IPS-20b (cell line): ENCODE data around the gene PRDM16.

ENCODE experiments used
- H3K27ac ChIP-seq: one replicate; pipeline ENCODE4 v1.5.1; 2013; ENCODE audit warnings: low read length
- H3K27me3 ChIP-seq: 2 replicates; pipeline ENCODE4 v1.6.1; 2013; ENCODE audit warnings: mild to moderate bottlenecking, low read length, inconsistent platforms; ENCODE audit not compliant: insufficient read depth
- H3K36me3 ChIP-seq: 2 replicates; pipeline ENCODE4 v1.6.1; 2013; ENCODE audit warnings: low read depth, mild to moderate bottlenecking, inconsistent platforms, low read length, moderate library complexity; ENCODE audit not compliant: insufficient read depth
- H3K4me1 ChIP-seq: 2 replicates; pipeline ENCODE4 v1.6.1; 2013; ENCODE audit warnings: mild to moderate bottlenecking, control low read depth, inconsistent platforms, low read length, moderate library complexity; ENCODE audit not compliant: insufficient read depth
- H3K4me3 ChIP-seq: 2 replicates; pipeline ENCODE4 v1.5.1; 2013; ENCODE audit warnings: mild to moderate bottlenecking, low read length, inconsistent platforms
- H3K9ac ChIP-seq: 2 replicates; pipeline ENCODE4 v1.6.1; 2013; ENCODE audit warnings: low read depth, mild to moderate bottlenecking, inconsistent platforms, low read length, moderate library complexity
- H3K9me3 ChIP-seq: 2 replicates; pipeline ENCODE4 v1.6.1; 2013; ENCODE audit warnings: mild to moderate bottlenecking, low read depth, low read length, inconsistent platforms; ENCODE audit not compliant: insufficient read depth

PRDM16 gene

GRCh38 chr1:3386205-3387002 is 317.4 kb downstream of the PRDM16 start:
- Histone ChIP-seq H3K9ac (no peak overlapping the region), H3K27me3 (peaks cover 25% of the 10 kb centered on the region), H3K4me1 (no peaks in the 10 kb centered on the region), H3K36me3 (no peaks in the 10 kb centered on the region), H3K27ac (no peak overlapping the region), H3K4me3 (no peak overlapping the region), H3K9me3 (no peaks in the 10 kb centered on the region)

DNA sequence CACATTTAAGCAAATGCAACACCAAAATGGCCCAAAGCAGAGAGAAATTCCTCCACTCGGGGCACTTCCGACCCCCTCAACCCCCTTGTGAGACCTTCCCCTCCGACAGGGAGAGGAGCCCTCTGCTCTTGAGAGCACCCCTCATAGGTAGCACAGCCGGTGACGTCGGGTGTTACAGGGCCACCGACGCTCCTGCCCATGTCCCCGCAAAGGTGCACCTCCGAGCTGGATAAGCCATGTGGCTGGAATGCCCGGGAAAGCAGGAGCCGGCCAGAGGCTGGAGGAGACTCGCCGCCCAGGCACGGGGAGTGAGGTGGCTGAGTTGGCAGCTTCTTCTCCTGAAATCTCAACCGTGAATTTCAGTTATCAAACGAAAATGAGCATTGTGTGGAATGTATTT is 318.4 kb downstream of the PRDM16 start:
- no peak overlapping the region for H3K27ac ChIP-seq
- peaks cover 35% of the 10 kb centered on the region for H3K27me3 ChIP-seq
- H3K36me3 ChIP-seq, result no peaks in the 10 kb centered on the region
- H3K9me3 ChIP-seq, result no peaks in the 10 kb centered on the region
- peaks cover 5% of the 10 kb centered on the region; the same call in 1 of the 2 replicates for H3K4me1 ChIP-seq
- no peak overlapping the region for H3K9ac ChIP-seq
- no peak overlapping the region for H3K4me3 ChIP-seq

DNA sequence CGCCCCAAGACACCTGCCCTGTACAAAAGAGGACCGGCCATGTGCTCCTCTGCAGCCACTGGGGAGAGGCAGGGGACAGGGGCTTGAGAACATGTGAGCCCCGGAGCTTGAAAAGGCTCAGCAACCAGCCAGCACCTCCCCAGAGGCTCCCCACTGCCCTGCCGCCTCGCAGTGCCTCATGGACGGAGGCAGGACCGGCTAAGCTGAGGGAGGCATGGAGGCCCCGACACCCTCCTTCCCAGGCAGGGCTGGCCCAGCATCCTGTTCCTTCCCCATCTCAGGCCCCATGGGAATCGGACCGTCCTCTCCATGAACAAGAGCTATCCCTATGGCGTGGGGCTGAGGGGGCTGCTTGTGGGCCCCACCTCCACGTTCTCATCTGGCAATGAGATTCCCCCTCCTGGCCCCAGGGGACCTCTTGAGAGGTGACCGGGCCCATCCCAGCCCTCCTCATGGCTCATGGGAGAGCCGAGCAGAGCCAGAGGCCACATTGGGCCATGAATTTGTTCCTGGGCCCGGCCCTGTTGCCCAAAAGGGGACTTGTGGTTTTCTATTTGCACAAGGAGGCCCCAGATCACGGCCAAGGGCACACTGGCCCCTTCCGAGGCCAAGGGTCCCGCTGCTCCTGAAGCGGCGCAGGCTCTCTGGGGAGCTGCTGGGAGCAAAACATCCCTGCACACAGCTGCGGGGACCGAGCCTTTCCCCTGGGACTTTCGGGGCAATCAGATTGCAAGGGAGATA is 320.3 kb downstream of the PRDM16 start:
- Histone ChIP-seq H3K9ac (no peak overlapping the region), H3K4me1 (peaks cover 5% of the 10 kb centered on the region; the same call in 1 of the 2 replicates), H3K27ac (no peak overlapping the region), H3K36me3 (no peaks in the 10 kb centered on the region), H3K27me3 (peaks cover 53% of the 10 kb centered on the region), H3K4me3 (no peak overlapping the region), H3K9me3 (no peaks in the 10 kb centered on the region)

- Histone ChIP-seq H3K27me3 (peaks cover 64% of the 10 kb centered on the region), H3K9ac (no peak overlapping the region), H3K4me1 (peaks cover 5% of the 10 kb centered on the region; the same call in 1 of the 2 replicates), H3K36me3 (no peaks in the 10 kb centered on the region), H3K4me3 (no peak overlapping the region), H3K27ac (no peak overlapping the region), H3K9me3 (no peaks in the 10 kb centered on the region)
Measured at GRCh38 chr1:3390291-3390690, 321.3 kb downstream of the PRDM16 start.

DNA sequence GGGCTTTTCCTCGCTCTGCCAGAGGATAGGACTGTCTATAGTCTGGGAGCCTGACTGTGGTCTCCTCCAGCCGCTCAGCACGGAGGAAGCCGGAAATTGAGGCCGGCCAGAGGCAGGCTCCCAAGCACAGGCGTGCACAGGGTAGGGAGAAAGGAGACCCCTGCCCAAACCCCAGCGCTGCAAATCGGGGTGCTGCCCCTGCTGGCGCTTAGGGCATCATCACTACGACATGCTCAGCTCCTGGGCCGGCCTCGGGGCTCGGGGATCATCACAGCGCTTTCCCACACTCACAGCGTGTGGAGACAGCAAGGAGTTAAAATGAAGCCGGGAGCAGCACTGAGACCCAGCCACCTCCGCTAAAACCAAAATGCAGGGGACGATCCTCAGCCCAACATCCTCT is 322.7 kb downstream of the PRDM16 start:
- H3K27me3 ChIP-seq, result peaks cover 78% of the 10 kb centered on the region
- no peak overlapping the region for H3K27ac ChIP-seq
- H3K9me3 ChIP-seq, result no peaks in the 10 kb centered on the region
- H3K4me3 ChIP-seq, result peak overlapping the region; percentile 34; the same call in 1 of the 2 replicates
- H3K36me3 ChIP-seq, result no peaks in the 10 kb centered on the region
- H3K4me1 ChIP-seq, result peaks cover 5% of the 10 kb centered on the region; the same call in 1 of the 2 replicates
- H3K9ac ChIP-seq, result no peak overlapping the region

GRCh38 chr1:3393024-3393986 is 324.3 kb downstream of the PRDM16 start:
- Histone ChIP-seq H3K27me3 (peaks cover 78% of the 10 kb centered on the region), H3K9me3 (no peaks in the 10 kb centered on the region), H3K9ac (no peak overlapping the region; the same call in 1 of the 2 replicates), H3K36me3 (no peaks in the 10 kb centered on the region), H3K4me1 (peaks cover 5% of the 10 kb centered on the region; the same call in 1 of the 2 replicates), H3K27ac (no peak overlapping the region), H3K4me3 (peak overlapping the region; percentile 63; the same call in 1 of the 2 replicates)

GRCh38 chr1:3393987-3394920 is 325.3 kb downstream of the PRDM16 start:
- Histone ChIP-seq H3K27ac (no peak overlapping the region), H3K9ac (no peak overlapping the region; the same call in 1 of the 2 replicates), H3K9me3 (no peaks in the 10 kb centered on the region), H3K36me3 (no peaks in the 10 kb centered on the region), H3K27me3 (peaks cover 74% of the 10 kb centered on the region), H3K4me3 (peak overlapping the region; percentile 63; the same call in 1 of the 2 replicates), H3K4me1 (peaks cover 5% of the 10 kb centered on the region; the same call in 1 of the 2 replicates)

DNA sequence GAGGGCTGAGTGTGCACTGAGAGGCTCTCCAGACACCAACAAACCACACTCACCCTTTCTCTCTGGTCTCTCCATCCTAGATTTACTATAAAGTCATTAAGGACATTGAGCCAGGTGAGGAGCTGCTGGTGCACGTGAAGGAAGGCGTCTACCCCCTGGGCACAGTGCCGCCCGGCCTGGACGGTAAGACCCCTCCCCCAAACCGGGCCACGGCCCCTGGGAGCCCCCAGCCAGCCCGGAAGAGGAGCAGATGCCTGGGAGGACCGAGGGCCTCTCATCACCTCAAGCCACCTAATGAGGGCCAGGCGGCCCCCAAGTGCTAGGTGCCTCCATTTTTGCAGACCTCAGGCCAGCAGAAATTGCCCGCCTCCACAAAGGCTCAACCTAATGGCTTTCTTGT is 327.4 kb downstream of the PRDM16 start:
- Histone ChIP-seq H3K4me3 (no peak overlapping the region), H3K27me3 (peaks cover 63% of the 10 kb centered on the region), H3K4me1 (peaks cover 5% of the 10 kb centered on the region; the same call in 1 of the 2 replicates), H3K9me3 (no peaks in the 10 kb centered on the region), H3K9ac (no peak overlapping the region), H3K36me3 (no peaks in the 10 kb centered on the region), H3K27ac (no peak overlapping the region)

- H3K9me3 ChIP-seq, result no peaks in the 10 kb centered on the region
- H3K4me1 ChIP-seq, result peaks cover 1% of the 10 kb centered on the region; the same call in 1 of the 2 replicates
- no peak overlapping the region for H3K27ac ChIP-seq
- H3K36me3 ChIP-seq, result no peaks in the 10 kb centered on the region
- peaks cover 54% of the 10 kb centered on the region for H3K27me3 ChIP-seq
- H3K9ac ChIP-seq, result no peak overlapping the region
- no peak overlapping the region for H3K4me3 ChIP-seq
Measured at GRCh38 chr1:3397311-3397710, 328.3 kb downstream of the PRDM16 start.

GRCh38 chr1:3398396-3399140 is 329.6 kb downstream of the PRDM16 start:
- 0 out of 2 replicates have a peak, but pooled peaks cover 3% of the 10 kb centered on the region for H3K4me1 ChIP-seq
- H3K27ac ChIP-seq, result no peak overlapping the region
- no peak overlapping the region for H3K9ac ChIP-seq
- peaks cover 42% of the 10 kb centered on the region for H3K27me3 ChIP-seq
- no peaks in the 10 kb centered on the region for H3K9me3 ChIP-seq
- H3K4me3 ChIP-seq, result no peak overlapping the region
- H3K36me3 ChIP-seq, result no peaks in the 10 kb centered on the region
